ENCODE results near the gene TUBB.

TUBB gene

DNA sequence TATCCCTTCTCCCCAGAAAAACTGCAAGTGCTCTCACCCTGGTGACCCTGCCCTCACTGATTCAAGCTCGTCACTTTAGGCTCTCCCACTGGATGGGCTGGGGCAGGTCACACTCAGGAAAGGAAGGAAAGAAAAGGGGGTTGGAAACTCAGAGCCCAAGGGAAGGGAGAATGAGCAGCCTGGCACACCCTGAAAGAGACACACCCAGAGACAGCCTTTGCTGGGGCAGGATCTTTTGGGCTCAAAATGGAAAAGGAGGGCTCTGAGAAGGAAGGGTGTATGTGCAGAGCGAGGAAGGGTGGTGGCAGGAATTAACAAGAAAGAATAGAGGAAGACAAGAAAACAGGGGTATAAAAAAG is 36.2 kb upstream of the TUBB start (continued):
- TF ChIP-seq, protein P1, sequence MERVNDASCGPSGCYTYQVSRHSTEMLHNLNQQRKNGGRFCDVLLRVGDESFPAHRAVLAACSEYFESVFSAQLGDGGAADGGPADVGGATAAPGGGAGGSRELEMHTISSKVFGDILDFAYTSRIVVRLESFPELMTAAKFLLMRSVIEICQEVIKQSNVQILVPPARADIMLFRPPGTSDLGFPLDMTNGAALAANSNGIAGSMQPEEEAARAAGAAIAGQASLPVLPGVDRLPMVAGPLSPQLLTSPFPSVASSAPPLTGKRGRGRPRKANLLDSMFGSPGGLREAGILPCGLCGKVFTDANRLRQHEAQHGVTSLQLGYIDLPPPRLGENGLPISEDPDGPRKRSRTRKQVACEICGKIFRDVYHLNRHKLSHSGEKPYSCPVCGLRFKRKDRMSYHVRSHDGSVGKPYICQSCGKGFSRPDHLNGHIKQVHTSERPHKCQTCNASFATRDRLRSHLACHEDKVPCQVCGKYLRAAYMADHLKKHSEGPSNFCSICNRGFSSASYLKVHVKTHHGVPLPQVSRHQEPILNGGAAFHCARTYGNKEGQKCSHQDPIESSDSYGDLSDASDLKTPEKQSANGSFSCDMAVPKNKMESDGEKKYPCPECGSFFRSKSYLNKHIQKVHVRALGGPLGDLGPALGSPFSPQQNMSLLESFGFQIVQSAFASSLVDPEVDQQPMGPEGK (CRISPR knock-in tag; IDR thresholded peaks at IDR 0.05; ENCODE audit: borderline replicate concordance) = no peak
- TF ChIP-seq ARNTL (CRISPR knock-in tag; IDR thresholded peaks at IDR 0.05; ENCODE audit: borderline replicate concordance, low read depth) = no peak
- TF ChIP-seq TCF4 (CRISPR knock-in tag; IDR thresholded peaks at IDR 0.05; ENCODE audit: borderline replicate concordance) = no peak

DNA sequence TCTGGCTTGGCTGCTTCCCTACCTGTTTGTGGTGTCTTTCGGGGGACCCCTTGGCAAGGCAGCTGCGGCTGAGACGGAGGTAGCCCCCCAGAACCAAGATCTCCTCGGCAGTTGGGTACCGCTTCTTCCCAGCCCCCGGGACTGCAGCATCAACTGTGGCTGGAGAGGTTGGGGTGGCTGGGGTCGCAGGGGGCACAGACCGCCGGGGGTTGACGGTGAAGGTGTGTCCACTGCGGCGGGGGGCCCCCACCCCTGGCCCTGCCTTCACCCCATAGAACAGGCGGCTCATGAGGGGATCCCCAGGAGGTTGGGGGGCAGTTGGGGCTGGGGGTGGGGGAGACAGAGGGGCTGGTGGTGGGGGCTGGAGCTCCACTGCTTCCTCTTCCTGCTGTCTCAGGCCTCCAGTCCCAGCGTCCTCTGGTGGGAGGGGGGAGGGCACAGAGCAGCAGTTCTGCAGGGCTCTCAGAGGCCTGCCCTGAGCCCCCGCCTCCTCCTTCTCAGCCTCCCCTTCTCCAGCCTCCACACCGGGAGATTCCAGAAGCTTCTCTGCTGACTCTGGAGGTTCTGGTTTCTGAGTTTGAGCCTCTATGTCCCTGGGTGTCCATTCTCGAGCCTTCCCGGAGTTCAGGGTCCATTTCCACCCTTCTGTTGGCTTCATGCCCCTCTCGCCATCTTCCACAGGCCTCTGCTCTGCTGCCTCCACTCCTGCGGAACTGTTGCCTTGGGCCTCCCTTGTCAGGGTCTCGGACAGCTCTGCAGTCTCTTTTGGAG is 35.6 kb upstream of the TUBB start:
- no peak for TF ChIP-seq OSR1 (CRISPR knock-in tag; IDR thresholded peaks at IDR 0.05)
- no peak for ATAC-seq

DNA sequence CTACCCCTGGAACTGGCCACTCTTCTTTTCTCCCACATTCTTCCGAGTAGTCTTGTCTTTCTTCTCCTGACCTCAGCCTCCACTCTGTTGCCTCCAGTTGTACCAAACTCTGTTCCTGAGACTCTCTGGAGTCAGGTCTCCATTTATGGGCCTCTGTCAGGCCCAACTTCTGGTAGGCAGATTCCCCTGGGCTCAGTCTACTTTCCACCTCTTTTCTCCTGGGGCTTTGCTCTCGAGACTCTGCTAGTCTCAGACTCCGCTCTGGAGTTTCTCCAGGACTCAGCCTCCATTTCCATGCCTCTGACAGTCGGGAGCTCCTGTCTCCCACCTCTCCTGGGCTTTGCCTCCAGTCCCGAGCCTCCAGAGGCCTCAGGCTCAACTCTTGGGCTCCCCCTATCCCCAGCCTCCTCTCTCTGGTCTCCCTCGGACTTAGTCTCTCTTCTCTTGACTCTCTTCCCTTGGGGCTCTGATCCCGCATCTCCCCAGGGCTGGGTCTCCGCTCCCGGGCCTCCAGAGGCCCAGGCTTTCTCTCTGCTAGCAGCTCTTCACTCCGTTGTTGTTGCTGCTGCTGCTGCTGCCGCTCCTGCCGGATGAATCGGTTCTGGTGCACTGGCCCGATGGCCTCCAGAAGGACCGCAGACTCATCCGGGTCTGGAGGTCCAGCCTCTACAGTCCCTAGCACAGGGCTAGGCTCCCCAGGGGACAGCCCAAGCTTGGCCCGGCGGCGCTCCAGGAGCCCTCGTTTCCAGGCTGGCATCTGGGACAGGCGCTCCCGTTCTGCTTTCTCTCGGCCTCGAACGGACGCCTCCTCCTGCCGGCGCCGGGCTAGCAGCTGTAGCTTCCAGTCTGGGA is 34.8 kb upstream of the TUBB start:
- TF ChIP-seq OSR1 (CRISPR knock-in tag; IDR thresholded peaks at IDR 0.05) (no peak), CSDC2 (CRISPR knock-in tag; IDR thresholded peaks at IDR 0.05) (no peak)
- TF ChIP-seq, protein P2, sequence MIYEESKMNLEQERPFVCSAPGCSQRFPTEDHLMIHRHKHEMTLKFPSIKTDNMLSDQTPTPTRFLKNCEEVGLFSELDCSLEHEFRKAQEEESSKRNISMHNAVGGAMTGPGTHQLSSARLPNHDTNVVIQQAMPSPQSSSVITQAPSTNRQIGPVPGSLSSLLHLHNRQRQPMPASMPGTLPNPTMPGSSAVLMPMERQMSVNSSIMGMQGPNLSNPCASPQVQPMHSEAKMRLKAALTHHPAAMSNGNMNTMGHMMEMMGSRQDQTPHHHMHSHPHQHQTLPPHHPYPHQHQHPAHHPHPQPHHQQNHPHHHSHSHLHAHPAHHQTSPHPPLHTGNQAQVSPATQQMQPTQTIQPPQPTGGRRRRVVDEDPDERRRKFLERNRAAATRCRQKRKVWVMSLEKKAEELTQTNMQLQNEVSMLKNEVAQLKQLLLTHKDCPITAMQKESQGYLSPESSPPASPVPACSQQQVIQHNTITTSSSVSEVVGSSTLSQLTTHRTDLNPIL (CRISPR knock-in tag; IDR thresholded peaks at IDR 0.05; ENCODE audit: low read depth) = no peak
- ATAC-seq = no peak

DNA sequence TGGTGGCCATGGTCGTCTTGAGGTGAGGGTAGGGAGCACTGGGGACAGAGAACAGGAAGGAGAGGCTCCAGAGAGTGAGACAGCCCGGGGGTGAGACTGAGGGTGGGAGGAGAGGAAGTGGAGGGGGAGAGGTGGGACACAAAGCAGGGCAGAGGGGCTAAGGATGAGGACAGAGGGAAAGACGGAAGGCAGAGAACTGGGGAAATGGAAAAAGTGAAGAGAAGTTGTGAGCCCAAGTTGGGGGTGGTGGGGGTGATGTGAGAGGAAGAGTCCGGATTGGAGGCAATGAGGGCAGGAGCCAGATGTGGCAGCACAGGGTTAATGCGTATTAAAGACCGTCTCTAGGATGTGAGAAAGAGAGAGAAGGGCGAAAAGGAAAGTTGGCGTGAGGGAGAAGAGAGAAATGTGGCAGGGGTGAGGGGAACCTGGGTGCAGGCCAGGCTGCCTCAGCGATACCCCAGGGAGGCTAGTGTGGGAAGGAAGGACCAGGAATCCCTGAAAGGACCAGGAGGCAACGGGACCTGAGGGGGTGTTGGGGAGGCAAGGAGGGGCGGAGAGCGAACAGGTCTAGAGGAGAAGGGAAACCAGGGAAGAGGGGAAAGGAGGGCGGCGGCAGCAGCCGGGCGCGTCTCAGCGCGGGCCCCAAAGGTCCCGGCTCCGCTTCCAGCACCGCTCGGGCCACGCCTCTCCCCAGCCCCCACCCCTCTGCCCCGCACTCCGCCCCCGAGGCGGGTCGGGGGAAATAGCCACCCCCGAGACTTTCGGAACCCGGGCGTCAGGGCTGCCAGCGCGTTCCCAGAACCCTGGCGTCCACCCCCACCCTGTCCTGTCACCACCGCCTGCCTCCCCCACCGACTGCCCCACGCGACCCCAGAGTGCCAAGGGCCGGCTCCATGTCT is 33.9 kb upstream of the TUBB start, which contains the start of gene PPP1R18:
Gene PPP1R18 (minus strand): TSS at position 637 of the 899 bp plus-strand sequence. CDS start 627 bp downstream, at position 10.
- no peak for TF ChIP-seq ISL1 (CRISPR knock-in tag; IDR thresholded peaks at IDR 0.05)
- TF ChIP-seq CSDC2 (CRISPR knock-in tag; IDR thresholded peaks at IDR 0.05) = no peak
- TF ChIP-seq GLIS3 (CRISPR knock-in tag; IDR thresholded peaks at IDR 0.05) = no peak
- TF ChIP-seq ZFP30 (CRISPR knock-in tag; IDR thresholded peaks at IDR 0.05) = peak; percentile 64; the same call in 1 of the 2 replicates
- ATAC-seq = peak; percentile 44

DNA sequence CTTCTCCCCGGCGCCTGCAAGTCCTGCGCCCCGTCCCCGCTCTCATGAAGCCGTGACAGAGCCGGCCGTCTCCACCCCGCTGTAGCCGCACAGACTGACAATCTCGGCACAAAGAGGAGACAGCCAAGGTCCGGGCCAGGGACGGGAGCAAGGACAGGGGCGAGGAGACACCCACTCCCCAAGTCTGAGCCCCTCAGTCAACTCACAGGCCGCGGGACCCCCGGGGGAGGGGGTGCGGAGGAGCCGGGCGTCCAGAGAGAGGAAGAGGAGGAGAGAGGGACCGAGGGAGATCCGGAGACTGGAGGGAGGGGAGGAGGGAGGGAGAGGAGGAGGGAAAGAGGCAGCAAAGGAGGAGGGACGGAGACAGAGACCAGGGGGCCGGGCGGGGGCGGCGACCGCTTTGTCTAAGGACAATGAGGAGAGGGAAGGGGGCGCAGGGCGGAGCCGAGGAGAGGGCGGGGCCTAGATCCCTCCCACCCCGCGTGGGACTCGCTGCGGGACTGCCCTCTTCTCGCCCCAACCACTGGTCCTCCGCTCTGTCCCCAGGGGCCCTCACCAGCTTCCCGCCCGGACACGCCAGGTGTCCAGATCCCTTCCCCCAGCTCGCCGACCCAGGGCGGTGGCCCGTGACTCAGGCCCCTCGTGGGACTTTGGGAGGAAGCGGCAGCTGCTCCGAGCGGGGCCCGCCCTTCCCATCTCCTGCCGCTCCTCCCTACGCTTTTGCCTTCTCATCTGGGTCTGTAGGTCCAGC is 33.1 kb upstream of the TUBB start:
- TF ChIP-seq, protein P3, sequence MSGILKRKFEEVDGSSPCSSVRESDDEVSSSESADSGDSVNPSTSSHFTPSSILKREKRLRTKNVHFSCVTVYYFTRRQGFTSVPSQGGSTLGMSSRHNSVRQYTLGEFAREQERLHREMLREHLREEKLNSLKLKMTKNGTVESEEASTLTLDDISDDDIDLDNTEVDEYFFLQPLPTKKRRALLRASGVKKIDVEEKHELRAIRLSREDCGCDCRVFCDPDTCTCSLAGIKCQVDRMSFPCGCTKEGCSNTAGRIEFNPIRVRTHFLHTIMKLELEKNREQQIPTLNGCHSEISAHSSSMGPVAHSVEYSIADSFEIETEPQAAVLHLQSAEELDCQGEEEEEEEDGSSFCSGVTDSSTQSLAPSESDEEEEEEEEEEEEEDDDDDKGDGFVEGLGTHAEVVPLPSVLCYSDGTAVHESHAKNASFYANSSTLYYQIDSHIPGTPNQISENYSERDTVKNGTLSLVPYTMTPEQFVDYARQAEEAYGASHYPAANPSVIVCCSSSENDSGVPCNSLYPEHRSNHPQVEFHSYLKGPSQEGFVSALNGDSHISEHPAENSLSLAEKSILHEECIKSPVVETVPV (CRISPR knock-in tag; IDR thresholded peaks at IDR 0.05) = no peak
- TF ChIP-seq ZFP3 (CRISPR knock-in tag; IDR thresholded peaks at IDR 0.05) = no peak
- TF ChIP-seq ZNF565 (CRISPR knock-in tag; conservative IDR thresholded peaks at IDR 0.05; ENCODE audit: low read depth) = no peak
- TF ChIP-seq, protein P4, sequence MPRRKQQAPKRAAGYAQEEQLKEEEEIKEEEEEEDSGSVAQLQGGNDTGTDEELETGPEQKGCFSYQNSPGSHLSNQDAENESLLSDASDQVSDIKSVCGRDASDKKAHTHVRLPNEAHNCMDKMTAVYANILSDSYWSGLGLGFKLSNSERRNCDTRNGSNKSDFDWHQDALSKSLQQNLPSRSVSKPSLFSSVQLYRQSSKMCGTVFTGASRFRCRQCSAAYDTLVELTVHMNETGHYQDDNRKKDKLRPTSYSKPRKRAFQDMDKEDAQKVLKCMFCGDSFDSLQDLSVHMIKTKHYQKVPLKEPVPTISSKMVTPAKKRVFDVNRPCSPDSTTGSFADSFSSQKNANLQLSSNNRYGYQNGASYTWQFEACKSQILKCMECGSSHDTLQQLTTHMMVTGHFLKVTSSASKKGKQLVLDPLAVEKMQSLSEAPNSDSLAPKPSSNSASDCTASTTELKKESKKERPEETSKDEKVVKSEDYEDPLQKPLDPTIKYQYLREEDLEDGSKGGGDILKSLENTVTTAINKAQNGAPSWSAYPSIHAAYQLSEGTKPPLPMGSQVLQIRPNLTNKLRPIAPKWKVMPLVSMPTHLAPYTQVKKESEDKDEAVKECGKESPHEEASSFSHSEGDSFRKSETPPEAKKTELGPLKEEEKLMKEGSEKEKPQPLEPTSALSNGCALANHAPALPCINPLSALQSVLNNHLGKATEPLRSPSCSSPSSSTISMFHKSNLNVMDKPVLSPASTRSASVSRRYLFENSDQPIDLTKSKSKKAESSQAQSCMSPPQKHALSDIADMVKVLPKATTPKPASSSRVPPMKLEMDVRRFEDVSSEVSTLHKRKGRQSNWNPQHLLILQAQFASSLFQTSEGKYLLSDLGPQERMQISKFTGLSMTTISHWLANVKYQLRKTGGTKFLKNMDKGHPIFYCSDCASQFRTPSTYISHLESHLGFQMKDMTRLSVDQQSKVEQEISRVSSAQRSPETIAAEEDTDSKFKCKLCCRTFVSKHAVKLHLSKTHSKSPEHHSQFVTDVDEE (CRISPR knock-in tag; IDR thresholded peaks at IDR 0.05) = no peak
- TF ChIP-seq TOX (CRISPR knock-in tag; IDR thresholded peaks at IDR 0.05; ENCODE audit: borderline replicate concordance) = no peak
- TF ChIP-seq ESRRG (CRISPR knock-in tag; IDR thresholded peaks at IDR 0.05) = no peak
- TF ChIP-seq ARNTL (CRISPR knock-in tag; IDR thresholded peaks at IDR 0.05; ENCODE audit: borderline replicate concordance, low read depth) = no peak
- TF ChIP-seq, protein P1 (CRISPR knock-in tag; IDR thresholded peaks at IDR 0.05; ENCODE audit: borderline replicate concordance) = no peak
- TF ChIP-seq ZC3H10 (CRISPR knock-in tag; IDR thresholded peaks at IDR 0.05) = no peak
- TF ChIP-seq, protein P5, sequence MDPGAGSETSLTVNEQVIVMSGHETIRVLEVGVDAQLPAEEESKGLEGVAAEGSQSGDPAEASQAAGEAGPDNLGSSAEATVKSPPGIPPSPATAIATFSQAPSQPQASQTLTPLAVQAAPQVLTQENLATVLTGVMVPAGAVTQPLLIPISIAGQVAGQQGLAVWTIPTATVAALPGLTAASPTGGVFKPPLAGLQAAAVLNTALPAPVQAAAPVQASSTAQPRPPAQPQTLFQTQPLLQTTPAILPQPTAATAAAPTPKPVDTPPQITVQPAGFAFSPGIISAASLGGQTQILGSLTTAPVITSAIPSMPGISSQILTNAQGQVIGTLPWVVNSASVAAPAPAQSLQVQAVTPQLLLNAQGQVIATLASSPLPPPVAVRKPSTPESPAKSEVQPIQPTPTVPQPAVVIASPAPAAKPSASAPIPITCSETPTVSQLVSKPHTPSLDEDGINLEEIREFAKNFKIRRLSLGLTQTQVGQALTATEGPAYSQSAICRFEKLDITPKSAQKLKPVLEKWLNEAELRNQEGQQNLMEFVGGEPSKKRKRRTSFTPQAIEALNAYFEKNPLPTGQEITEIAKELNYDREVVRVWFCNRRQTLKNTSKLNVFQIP (CRISPR knock-in tag; IDR thresholded peaks at IDR 0.05; ENCODE audit: borderline replicate concordance, low read depth) = no peak
- TF ChIP-seq RARB (CRISPR knock-in tag; IDR thresholded peaks at IDR 0.05) = no peak
- ATAC-seq = peak; percentile 64
